ENCODE results near the gene SND1.

SND1 gene

DNA sequence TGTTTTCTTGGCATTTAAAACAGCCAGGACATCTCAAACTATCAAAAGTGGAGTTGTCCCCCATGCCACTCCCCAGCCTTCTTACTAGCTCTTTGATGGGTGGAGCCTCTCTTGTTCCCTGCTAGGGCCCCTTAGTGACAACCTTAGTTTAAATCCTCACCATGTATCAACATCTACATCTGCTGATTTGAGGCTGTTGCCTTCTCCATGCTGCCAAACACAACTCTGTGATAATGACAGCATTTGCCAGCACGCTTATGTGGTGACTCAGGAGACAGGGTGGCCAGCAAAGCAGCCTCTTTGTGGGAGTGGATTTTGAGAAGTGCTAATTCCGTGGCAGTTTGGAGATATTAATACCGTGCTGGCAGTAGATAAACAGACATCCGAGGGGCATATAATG, 233.8 kb downstream of the SND1 start:
- no peak for DNase-seq (ENCODE audit: low spot score)

DNA sequence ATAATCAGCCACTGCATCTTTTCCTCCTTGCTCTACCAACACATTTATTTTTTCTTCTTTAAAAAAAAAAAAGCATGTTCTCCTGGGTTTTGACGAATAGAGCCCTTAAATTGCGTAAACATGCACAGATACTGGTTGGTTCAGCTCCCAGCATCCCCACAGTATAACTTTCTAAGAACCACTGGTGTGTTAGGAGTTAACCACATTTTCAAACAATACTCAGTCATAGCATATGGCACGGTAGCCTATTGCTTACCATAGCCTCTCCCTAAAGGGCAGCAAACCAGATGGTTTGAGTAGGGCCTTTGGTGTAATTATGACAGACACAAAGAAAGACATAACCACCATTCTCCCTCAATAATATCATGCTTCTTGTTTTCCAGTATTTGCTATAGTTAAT, 234.3 kb downstream of the SND1 start:
- DNase-seq (ENCODE audit: low spot score): no peak

More for the DNA sequence above, 233.8 kb downstream of the SND1 start:
- TF ChIP-seq, protein P1, sequence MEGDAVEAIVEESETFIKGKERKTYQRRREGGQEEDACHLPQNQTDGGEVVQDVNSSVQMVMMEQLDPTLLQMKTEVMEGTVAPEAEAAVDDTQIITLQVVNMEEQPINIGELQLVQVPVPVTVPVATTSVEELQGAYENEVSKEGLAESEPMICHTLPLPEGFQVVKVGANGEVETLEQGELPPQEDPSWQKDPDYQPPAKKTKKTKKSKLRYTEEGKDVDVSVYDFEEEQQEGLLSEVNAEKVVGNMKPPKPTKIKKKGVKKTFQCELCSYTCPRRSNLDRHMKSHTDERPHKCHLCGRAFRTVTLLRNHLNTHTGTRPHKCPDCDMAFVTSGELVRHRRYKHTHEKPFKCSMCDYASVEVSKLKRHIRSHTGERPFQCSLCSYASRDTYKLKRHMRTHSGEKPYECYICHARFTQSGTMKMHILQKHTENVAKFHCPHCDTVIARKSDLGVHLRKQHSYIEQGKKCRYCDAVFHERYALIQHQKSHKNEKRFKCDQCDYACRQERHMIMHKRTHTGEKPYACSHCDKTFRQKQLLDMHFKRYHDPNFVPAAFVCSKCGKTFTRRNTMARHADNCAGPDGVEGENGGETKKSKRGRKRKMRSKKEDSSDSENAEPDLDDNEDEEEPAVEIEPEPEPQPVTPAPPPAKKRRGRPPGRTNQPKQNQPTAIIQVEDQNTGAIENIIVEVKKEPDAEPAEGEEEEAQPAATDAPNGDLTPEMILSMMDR (IDR thresholded peaks at IDR 0.05; ENCODE audit: extremely low read depth, missing control alignments): no peak

DNA sequence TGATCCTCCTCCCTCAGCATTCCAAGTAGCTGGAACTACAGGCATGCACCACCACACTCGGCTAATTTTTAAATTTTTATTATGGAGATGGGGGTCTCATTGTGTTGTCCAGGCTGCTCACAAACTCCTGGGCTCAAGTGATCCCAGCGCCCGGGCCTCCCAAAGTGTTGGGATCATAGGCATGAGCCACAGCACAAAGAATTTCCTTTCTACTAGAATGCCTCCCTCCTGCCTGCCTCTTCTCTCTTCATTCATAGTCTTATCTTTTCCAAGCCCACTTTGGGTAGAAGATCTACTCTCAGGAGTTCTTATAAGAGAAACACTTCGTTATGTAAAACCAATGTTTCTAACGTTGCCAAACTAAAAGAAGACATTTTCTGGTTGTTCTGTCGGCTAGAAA, 235.1 kb downstream of the SND1 start:
- DNase-seq (ENCODE audit: low spot score): no peak
- TF ChIP-seq, protein P1 (IDR thresholded peaks at IDR 0.05; ENCODE audit: extremely low read depth, missing control alignments): no peak

More for the DNA sequence above, 234.3 kb downstream of the SND1 start:
- TF ChIP-seq, protein P1 (IDR thresholded peaks at IDR 0.05; ENCODE audit: extremely low read depth, missing control alignments): no peak

DNA sequence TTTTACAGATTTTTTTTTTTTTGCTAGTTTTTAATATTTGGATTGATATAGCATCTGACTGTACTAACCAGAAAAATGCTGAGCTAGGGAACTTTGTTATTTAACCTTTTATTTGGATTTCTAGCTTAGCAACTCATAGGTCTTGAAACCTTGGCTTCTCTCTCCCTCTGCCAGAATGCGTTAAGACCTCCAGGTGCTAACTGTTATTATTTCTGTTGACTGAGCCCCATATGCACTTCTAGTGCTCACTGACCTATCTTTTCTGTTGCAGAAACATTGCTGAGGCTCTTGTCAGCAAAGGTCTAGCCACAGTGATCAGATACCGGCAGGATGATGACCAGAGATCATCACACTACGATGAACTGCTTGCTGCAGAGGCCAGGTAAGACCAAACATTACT, 235.6 kb downstream of the SND1 start:
- TF ChIP-seq, protein P1 (IDR thresholded peaks at IDR 0.05; ENCODE audit: extremely low read depth, missing control alignments): no peak
- no peak for DNase-seq (ENCODE audit: low spot score)

DNA sequence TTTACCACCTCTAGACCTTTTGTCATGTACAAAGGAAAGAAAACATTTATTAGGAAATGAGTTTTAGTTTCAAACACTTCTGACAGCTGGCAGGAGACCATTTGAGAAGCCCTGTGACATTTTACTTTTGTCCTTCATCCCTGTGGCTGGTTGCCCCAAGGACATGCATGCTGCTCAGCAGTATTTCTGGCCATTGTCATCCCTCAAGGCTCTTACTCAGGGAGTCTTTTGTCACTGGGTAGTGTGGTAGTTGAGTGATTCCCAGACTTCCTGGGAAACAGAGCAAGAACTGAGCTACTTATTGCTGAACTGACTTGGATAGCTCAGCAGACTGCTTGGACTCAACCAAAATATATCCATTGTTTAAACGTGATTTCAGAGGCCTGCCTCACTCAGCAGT, 236.4 kb downstream of the SND1 start:
- TF ChIP-seq, protein P1 (IDR thresholded peaks at IDR 0.05; ENCODE audit: extremely low read depth, missing control alignments): no peak
- no peak for DNase-seq (ENCODE audit: low spot score)

DNA sequence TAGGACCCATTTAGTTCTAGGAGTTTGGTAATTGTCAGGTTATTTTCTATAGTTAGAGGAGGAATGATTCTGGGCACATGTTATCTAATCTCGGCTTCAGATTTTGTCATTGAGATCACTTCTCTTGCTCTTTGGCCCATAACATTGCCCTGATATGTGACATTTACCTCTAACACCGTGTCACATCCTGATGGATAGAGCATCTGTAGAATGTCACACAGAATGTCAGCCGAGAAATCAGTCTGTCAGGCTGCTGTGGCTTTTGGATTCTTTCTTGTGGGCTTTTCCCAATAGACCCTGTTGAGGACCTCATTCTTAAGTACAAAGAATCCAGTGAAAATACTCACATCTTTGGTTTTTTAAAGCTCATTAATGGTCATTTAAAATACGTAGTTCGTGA, 236.8 kb downstream of the SND1 start:
- no peak for DNase-seq (ENCODE audit: low spot score)
- TF ChIP-seq, protein P1 (IDR thresholded peaks at IDR 0.05; ENCODE audit: extremely low read depth, missing control alignments): no peak

DNA sequence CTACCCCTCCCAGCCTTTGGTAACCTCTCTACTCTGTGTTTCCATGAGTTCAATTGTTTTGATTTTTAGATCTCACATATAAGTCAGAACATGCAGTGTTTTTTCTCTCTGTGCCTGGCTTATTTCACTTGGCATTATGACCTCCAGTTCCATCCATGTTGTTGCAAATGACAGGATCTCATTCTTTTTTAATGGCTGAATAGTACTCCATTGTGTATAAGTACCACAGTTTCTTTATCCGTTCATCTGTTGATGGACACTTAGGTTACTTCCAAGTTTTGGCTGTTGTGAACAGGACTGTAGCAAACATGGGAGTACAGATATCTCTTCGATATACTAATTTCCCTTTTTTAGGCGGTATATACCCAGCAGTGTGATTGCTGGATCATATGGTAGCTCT, 237.7 kb downstream of the SND1 start:
- TF ChIP-seq, protein P1 (IDR thresholded peaks at IDR 0.05; ENCODE audit: extremely low read depth, missing control alignments): no peak
- DNase-seq (ENCODE audit: low spot score): no peak

All from GM20000 (cell line).